Caco-2 (cell line): ENCODE measurements around the gene RNU6-9. TPM values are rescaled to one million over a fixed set of nuclear protein-coding genes. Genes with fewer than 3 reads are reported as not detected.

Experiments used
- BruUV-seq: library from RNA; stranded (reverse); fragments of 400-500 nt; replicated peaks from 2 replicates; lab custom pipeline; 2021; lab: Mats Ljungman, UMichigan
- CTCF ChIA-PET: fragments of 300-600 bp; sonication (Branson Sonifier 250); formaldehyde crosslinking; loops from one replicate; lab custom pipeline; 2022; ENCODE audit warnings: antibody characterized with exemption; lab: Charles Lee
- POLR2A ChIA-PET: fragments of 300-600 bp; sonication (Branson Sonifier 250); formaldehyde crosslinking; loops from one replicate; lab custom pipeline; 2022; ENCODE audit warnings: antibody characterized with exemption; lab: Charles Lee
- DNase-seq, 2 experiments: peaks; one replicate each; pipeline versions ENCODE4 v3.0.0 to v3.0.0-alpha.2; 2020 to 2022
- H3K27me3 ChIP-seq: replicated peaks from 2 replicates; pipeline ENCODE4 v1.6.0; 2011; ENCODE audit warnings: low read length; ENCODE audit not compliant: control insufficient read depth, insufficient read depth
- H3K36me3 ChIP-seq: 2 replicates; pipeline ENCODE4 v1.5.1; 2011; ENCODE audit warnings: low read length; ENCODE audit not compliant: control insufficient read depth, insufficient read depth
- H3K4me1 ChIP-seq: fragments of 250-450 bp; sonication (Bioruptor Pico); 2 replicates; pipeline ENCODE4 v1.5.1; 2020; ENCODE audit warnings: mild to moderate bottlenecking
- H3K4me3 ChIP-seq: 2 replicates; pipeline ENCODE4 v1.5.1; 2011; ENCODE audit warnings: low read depth, mild to moderate bottlenecking, control low read depth, low read length
- H3K9me3 ChIP-seq: fragments of 250-450 bp; sonication (Bioruptor Pico); 2 replicates; pipeline ENCODE4 v1.5.1; 2020; ENCODE audit warnings: mild to moderate bottlenecking, moderate library complexity
- H3K27ac Mint-ChIP-seq: one replicate; pipeline ENCODE4 v1.8.0; 2022; ENCODE audit warnings: mixed read lengths; ENCODE audit not compliant: unreplicated experiment
- H3K27me3 Mint-ChIP-seq: one replicate; pipeline ENCODE4 v1.8.0; 2022; ENCODE audit warnings: mixed read lengths; ENCODE audit not compliant: insufficient read depth, unreplicated experiment
- H3K36me3 Mint-ChIP-seq: one replicate; pipeline ENCODE4 v1.8.0; 2022; ENCODE audit warnings: mild to moderate bottlenecking, mixed read lengths; ENCODE audit not compliant: insufficient read depth, unreplicated experiment
- H3K4me1 Mint-ChIP-seq: one replicate; pipeline ENCODE4 v1.8.0; 2022; ENCODE audit warnings: low read depth, mixed read lengths; ENCODE audit not compliant: unreplicated experiment
- H3K4me3 Mint-ChIP-seq: one replicate; pipeline ENCODE4 v1.8.0; 2022; ENCODE audit warnings: mild to moderate bottlenecking, moderate library complexity, mixed read lengths; ENCODE audit not compliant: unreplicated experiment
- H3K9me3 Mint-ChIP-seq: one replicate; pipeline ENCODE4 v1.8.0; 2022; ENCODE audit warnings: mixed read lengths; ENCODE audit not compliant: unreplicated experiment
- CTCF ChIP-seq, 2 experiments: fragments of 200-600 bp in 1 of 2; IDR thresholded peaks; 1 replicate in 1 of 2; 2 replicates in 1 of 2; pipeline versions ENCODE4 v1.5.1 to v1.8.0; 2011 to 2022; ENCODE audit warnings: antibody characterized with exemption in 1 of 2, control low read depth in 1 of 2, inconsistent platforms in 1 of 2, low read depth in 1 of 2, low read length in 1 of 2, mild to moderate bottlenecking in 1 of 2, moderate library complexity in 1 of 2; ENCODE audit not compliant: insufficient read depth in 1 of 2, severe bottlenecking in 1 of 2, unreplicated experiment in 1 of 2
- intact Hi-C: fragments of 100-400 bp; cut with micrococcal nuclease; formaldehyde crosslinking; loops from one replicate; pipeline ENCODE4 v1.10.0; 2022; ENCODE audit not compliant: unreplicated experiment
- total RNA-seq: library from RNA; stranded (reverse); gene quantifications from 2 replicates; pipeline ENCODE4 v1.2.3, GENCODE V29; 2022

The RNU6-9 gene
- total RNA-seq, 1 experiment from 2014 or later, result not detected

DNA sequence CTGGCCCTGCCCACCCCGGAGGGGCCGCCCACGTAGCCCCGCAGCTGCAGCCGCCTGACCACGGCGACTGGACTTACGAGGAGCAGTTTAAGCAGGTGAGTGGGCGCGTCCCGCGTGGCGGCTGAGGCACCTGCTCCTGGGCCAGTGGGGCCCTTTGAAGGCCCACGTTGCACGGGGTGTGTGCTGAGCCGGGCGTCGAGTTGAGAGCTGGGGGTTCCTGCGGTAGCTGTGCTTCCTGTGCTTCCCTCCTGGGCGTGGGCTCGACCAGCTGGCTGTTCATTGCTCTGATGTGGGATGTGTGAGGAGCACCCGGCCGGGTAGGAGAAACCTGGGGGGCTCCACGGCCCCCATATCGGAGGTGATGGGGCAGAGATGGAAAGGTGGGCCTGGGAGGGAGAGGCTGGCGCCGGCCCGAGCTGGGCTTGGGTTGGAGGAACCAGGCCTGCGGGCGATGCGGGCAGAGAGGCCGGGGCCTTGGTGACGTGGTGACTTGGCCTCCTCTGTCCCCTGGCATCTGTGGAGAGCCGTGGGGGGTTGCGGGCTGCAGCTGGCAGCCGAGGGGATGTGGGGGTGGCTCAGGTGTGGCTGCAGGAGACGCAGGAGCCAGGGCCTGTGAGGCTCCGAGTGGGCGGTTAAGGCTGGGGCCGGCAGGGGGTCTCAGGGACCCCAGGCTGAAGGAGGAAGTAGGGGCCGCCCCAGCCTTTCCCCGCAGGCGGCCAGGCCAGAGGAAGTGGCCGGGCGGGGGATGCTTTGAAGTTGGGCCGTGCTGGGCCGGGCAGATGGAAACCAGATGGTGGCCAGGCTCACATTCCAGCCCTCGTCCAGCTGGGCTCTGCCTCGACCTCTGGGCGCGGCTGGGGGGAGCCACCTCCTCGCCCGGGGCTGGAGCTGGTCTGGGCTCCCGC lies 39.6 kb downstream of the RNU6-9 start:
- peak; percentile 51 to 77 for DNase-seq
- H3K36me3 Mint-ChIP-seq, result peaks cover 92% of the 10 kb centered on the region
- H3K27me3 Mint-ChIP-seq, result no peaks in the 10 kb centered on the region
- H3K4me1 Mint-ChIP-seq, result no peaks in the 10 kb centered on the region
- peaks cover 26% of the 10 kb centered on the region for H3K4me1 ChIP-seq
- ChIA-PET CTCF (interaction anchor here (0.6 kb wide), 1 partner anchor 39 kb away, joined by 5 read pairs; no protein-coding TSS in a partner anchor), POLR2A (no interaction called here)
- no peaks in the 10 kb centered on the region for H3K9me3 Mint-ChIP-seq
- TF ChIP-seq CTCF (IDR thresholded peaks at IDR 0.05; ENCODE audit: insufficient read depth in 1 of 2, low read depth in 1 of 2, low read length in 1 of 2, severe bottlenecking in 1 of 2, unreplicated experiment in 1 of 2), result no peak
- peak overlapping the region; percentile 30 for H3K4me3 Mint-ChIP-seq
- H3K4me3 ChIP-seq, result no peak overlapping the region
- peaks cover 3% of the 10 kb centered on the region for H3K36me3 ChIP-seq
- H3K9me3 ChIP-seq, result no peaks in the 10 kb centered on the region
- BruUV-seq, result no TSS peak
- intact Hi-C loops, result no loop called here
- H3K27me3 ChIP-seq, result no peaks in the 10 kb centered on the region
- H3K27ac Mint-ChIP-seq, result no peak overlapping the region

- peaks cover 5% of the 10 kb centered on the region for H3K36me3 ChIP-seq
- no peaks in the 10 kb centered on the region for H3K27me3 ChIP-seq
- no peaks in the 10 kb centered on the region for H3K9me3 ChIP-seq
- POLR2A ChIA-PET, result no interaction called here
- no peak for DNase-seq
- no peak for TF ChIP-seq CTCF (IDR thresholded peaks at IDR 0.05; ENCODE audit: insufficient read depth in 1 of 2, low read depth in 1 of 2, low read length in 1 of 2, severe bottlenecking in 1 of 2, unreplicated experiment in 1 of 2)
- peaks cover 19% of the 10 kb centered on the region for H3K4me1 ChIP-seq
- H3K9me3 Mint-ChIP-seq, result no peaks in the 10 kb centered on the region
- no peaks in the 10 kb centered on the region for H3K27me3 Mint-ChIP-seq
- peaks cover 98% of the 10 kb centered on the region for H3K36me3 Mint-ChIP-seq
- no peak overlapping the region for H3K4me3 Mint-ChIP-seq
- CTCF ChIA-PET, result interaction anchor here (0.6 kb wide), 1 partner anchor 39 kb away, joined by 5 read pairs; no protein-coding TSS in a partner anchor
- no peak overlapping the region for H3K27ac Mint-ChIP-seq
- no TSS peak for BruUV-seq
- intact Hi-C loops, result no loop called here
- no peak overlapping the region for H3K4me3 ChIP-seq
- H3K4me1 Mint-ChIP-seq, result no peaks in the 10 kb centered on the region
Measured at GRCh38 chr19:933553-933882, 40.2 kb downstream of the RNU6-9 start.

DNA sequence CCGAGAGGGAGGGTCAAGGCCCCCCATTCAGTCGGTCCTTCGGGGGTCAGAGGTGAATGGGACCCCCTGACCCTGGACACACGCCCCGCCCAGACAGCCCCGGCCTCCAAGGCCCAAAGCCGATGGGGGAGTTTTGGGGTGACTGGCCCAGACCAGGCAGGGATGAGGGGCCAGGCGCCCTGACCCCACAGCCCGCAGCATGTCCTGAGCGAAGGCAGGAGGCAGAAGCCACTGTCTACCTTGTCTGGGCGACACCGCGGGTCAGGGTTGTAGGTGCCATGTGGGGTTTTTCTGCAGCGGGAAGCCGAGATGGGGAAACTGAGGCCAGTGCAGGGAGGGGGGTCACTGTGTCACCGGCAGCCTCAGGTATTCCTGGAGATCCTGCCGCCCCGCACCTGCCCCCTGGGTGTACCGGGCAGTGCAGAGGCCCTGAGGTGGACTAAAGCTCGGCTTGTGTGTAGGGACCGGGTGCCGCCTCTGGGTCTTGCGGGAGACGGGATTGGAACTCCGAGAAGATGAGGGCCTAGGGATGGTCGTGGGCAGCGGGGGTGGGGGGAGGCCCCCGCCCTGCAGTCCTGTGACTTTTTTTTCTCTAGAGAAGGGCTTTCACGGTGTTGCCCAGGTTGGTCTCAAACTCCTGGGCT lies 41.0 kb downstream of the RNU6-9 start:
- no peaks in the 10 kb centered on the region for H3K9me3 ChIP-seq
- CTCF ChIA-PET, result no interaction called here
- DNase-seq, result no peak
- TF ChIP-seq CTCF (IDR thresholded peaks at IDR 0.05; ENCODE audit: insufficient read depth in 1 of 2, low read depth in 1 of 2, low read length in 1 of 2, severe bottlenecking in 1 of 2, unreplicated experiment in 1 of 2), result no peak
- POLR2A ChIA-PET, result no interaction called here
- no peaks in the 10 kb centered on the region for H3K27me3 ChIP-seq
- Mint-ChIP-seq H3K36me3 (peaks cover 96% of the 10 kb centered on the region), H3K27ac (no peak overlapping the region), H3K4me3 (no peak overlapping the region), H3K27me3 (no peaks in the 10 kb centered on the region), H3K4me1 (no peaks in the 10 kb centered on the region), H3K9me3 (no peaks in the 10 kb centered on the region)
- BruUV-seq, result no TSS peak
- H3K4me1 ChIP-seq, result peaks cover 14% of the 10 kb centered on the region
- H3K36me3 ChIP-seq, result peaks cover 5% of the 10 kb centered on the region
- intact Hi-C loops, result no loop called here
- H3K4me3 ChIP-seq, result no peak overlapping the region
